ENCODE data around the gene TMCC1.
"Not testable (repeated sequence)": the region's sequence is repeated elsewhere in the genome, so short reads cannot be mapped to it uniquely, and the experiment has no call there.

TMCC1 gene

GRCh38 chr3:129702934-129703712 lies 190.4 kb downstream of the TMCC1 start:
- DNase-seq (ENCODE audit: low read depth): no peak
- no peak overlapping the region for H3K4me3 ChIP-seq (ENCODE audit: low read depth, low read length)
- no peak for TF ChIP-seq CTCF (IDR thresholded peaks at IDR 0.05; ENCODE audit: control insufficient read depth, extremely low read depth, insufficient read depth)

GRCh38 chr3:129701161-129701560 lies 192.3 kb downstream of the TMCC1 start:
- no peak for TF ChIP-seq CTCF (IDR thresholded peaks at IDR 0.05; ENCODE audit: control insufficient read depth, extremely low read depth, insufficient read depth)
- no peak overlapping the region for H3K4me3 ChIP-seq (ENCODE audit: low read depth, low read length)
- DNase-seq (ENCODE audit: low read depth): no peak

GRCh38 chr3:129699612-129700011 lies 193.9 kb downstream of the TMCC1 start:
- TF ChIP-seq CTCF (IDR thresholded peaks at IDR 0.05; ENCODE audit: control insufficient read depth, extremely low read depth, insufficient read depth): no peak
- no peak overlapping the region for H3K4me3 ChIP-seq (ENCODE audit: low read depth, low read length)
- no peak for DNase-seq (ENCODE audit: low read depth)

GRCh38 chr3:129699199-129699598 lies 194.3 kb downstream of the TMCC1 start:
- H3K4me3 ChIP-seq (ENCODE audit: low read depth, low read length): no peak overlapping the region
- no peak for DNase-seq (ENCODE audit: low read depth)
- TF ChIP-seq CTCF (IDR thresholded peaks at IDR 0.05; ENCODE audit: control insufficient read depth, extremely low read depth, insufficient read depth): no peak

- TF ChIP-seq CTCF (IDR thresholded peaks at IDR 0.05; ENCODE audit: control insufficient read depth, extremely low read depth, insufficient read depth): no peak
- no peak overlapping the region for H3K4me3 ChIP-seq (ENCODE audit: low read depth, low read length)
- no peak for DNase-seq (ENCODE audit: low read depth)
Observed at GRCh38 chr3:129697229-129697969, 196.1 kb downstream of the TMCC1 start.

- not testable (repeated sequence) for DNase-seq (ENCODE audit: low read depth); H3K4me3 ChIP-seq (ENCODE audit: low read depth, low read length)
Observed at GRCh38 chr3:129696430-129696829, 197.1 kb downstream of the TMCC1 start.

- no peak for TF ChIP-seq CTCF (IDR thresholded peaks at IDR 0.05; ENCODE audit: control insufficient read depth, extremely low read depth, insufficient read depth)
- no peak for DNase-seq (ENCODE audit: low read depth)
- no peak overlapping the region for H3K4me3 ChIP-seq (ENCODE audit: low read depth, low read length)
Observed at GRCh38 chr3:129695230-129695629, 198.3 kb downstream of the TMCC1 start.

Data from LNCaP clone FGC (cell line).